ENCODE data around the gene CCNK.

The CCNK gene

GRCh38 chr14:99548255-99548654 lies 67.0 kb downstream of the CCNK start:
- peak overlapping the region; percentile 53 for H3K27ac ChIP-seq (ENCODE audit: low read depth, low read length)
- no peaks in the 10 kb centered on the region for H3K36me3 ChIP-seq (ENCODE audit: control insufficient read depth, insufficient read depth, low read length)
- no peak overlapping the region for H3K9ac ChIP-seq (ENCODE audit: low read length)
- H3K27me3 ChIP-seq (ENCODE audit: control insufficient read depth, insufficient read depth, low read length) = no peaks in the 10 kb centered on the region
- peaks cover 58% of the 10 kb centered on the region for H3K4me1 ChIP-seq (ENCODE audit: control insufficient read depth, insufficient read depth, low read length)
- H3K4me3 ChIP-seq (ENCODE audit: low read length) = no peak overlapping the region

DNA sequence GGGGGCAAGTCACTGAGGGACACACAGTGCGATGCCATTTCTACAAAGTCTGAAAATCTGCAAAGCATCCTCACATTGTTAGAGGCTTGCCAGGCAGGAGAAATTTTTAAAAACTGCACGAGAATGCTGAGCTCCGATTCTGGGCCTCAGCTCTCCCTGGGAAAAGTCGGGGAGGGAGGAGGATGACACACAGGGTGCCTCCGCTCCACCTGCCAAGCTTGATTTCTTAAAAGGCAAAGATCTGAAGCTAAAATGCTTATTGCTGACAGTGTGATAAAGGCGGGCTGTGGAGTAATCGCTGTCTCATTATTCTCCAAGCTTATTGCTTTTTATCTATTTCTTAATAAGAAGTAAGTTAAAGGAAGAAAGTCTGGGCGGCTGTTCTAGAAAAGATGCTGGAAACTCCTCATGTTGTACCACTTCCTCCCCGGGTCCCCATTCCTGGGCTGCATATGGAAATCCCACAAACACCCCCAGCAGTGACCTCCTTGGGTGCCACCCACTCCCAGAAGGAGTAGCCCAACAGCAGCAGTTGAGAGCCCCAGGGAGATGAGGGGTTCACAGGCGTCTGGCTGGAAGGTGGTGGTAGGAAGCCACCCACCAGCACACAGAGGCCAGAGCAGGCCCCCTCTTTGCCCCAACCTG lies 67.8 kb downstream of the CCNK start:
- Histone ChIP-seq H3K36me3 (ENCODE audit: control insufficient read depth, insufficient read depth, low read length) (no peaks in the 10 kb centered on the region), H3K27ac (ENCODE audit: low read depth, low read length) (peak overlapping the region; percentile 61), H3K9ac (ENCODE audit: low read length) (no peak overlapping the region), H3K27me3 (ENCODE audit: control insufficient read depth, insufficient read depth, low read length) (no peaks in the 10 kb centered on the region), H3K4me3 (ENCODE audit: low read length) (no peak overlapping the region), H3K4me1 (ENCODE audit: control insufficient read depth, insufficient read depth, low read length) (peaks cover 63% of the 10 kb centered on the region)

- Histone ChIP-seq H3K36me3 (ENCODE audit: control insufficient read depth, insufficient read depth, low read length) (no peaks in the 10 kb centered on the region), H3K9ac (ENCODE audit: low read length) (no peak overlapping the region), H3K4me3 (ENCODE audit: low read length) (no peak overlapping the region), H3K27me3 (ENCODE audit: control insufficient read depth, insufficient read depth, low read length) (no peaks in the 10 kb centered on the region), H3K27ac (ENCODE audit: low read depth, low read length) (peak overlapping the region; percentile 61), H3K4me1 (ENCODE audit: control insufficient read depth, insufficient read depth, low read length) (peaks cover 66% of the 10 kb centered on the region)
Observed at GRCh38 chr14:99549684-99550083, 68.5 kb downstream of the CCNK start.

DNA sequence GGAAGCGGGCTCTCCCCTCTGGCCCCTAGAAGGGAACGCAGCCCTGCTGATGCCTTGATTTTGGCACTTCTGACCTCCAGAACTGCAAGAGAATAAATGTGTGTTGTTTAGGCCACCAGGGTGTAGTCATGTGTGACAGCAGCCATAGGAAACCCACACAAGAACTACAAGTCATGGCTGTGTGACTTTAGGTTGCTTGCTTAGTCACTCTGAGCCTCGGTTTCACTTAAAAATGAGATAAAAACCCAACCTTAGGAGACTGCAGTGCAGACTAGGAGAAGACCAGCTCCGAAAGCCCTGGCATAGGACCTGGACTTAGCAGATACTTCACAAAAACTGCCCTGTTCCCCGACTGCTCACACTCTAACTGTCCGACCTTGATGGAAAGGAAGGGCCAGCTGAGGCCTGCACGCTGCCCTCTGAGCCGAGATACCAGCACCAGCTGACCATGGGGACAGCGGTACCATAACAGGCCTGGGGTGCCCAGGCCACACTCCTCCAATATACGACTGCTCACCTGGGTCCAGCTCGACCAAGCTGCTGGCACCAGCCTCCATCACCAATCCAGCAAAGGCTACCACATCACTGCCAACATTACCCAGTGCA lies 69.3 kb downstream of the CCNK start:
- no peaks in the 10 kb centered on the region for H3K27me3 ChIP-seq (ENCODE audit: control insufficient read depth, insufficient read depth, low read length)
- no peak overlapping the region for H3K27ac ChIP-seq (ENCODE audit: low read depth, low read length)
- no peaks in the 10 kb centered on the region for H3K36me3 ChIP-seq (ENCODE audit: control insufficient read depth, insufficient read depth, low read length)
- H3K9ac ChIP-seq (ENCODE audit: low read length) = no peak overlapping the region
- peaks cover 67% of the 10 kb centered on the region for H3K4me1 ChIP-seq (ENCODE audit: control insufficient read depth, insufficient read depth, low read length)
- no peak overlapping the region for H3K4me3 ChIP-seq (ENCODE audit: low read length)

DNA sequence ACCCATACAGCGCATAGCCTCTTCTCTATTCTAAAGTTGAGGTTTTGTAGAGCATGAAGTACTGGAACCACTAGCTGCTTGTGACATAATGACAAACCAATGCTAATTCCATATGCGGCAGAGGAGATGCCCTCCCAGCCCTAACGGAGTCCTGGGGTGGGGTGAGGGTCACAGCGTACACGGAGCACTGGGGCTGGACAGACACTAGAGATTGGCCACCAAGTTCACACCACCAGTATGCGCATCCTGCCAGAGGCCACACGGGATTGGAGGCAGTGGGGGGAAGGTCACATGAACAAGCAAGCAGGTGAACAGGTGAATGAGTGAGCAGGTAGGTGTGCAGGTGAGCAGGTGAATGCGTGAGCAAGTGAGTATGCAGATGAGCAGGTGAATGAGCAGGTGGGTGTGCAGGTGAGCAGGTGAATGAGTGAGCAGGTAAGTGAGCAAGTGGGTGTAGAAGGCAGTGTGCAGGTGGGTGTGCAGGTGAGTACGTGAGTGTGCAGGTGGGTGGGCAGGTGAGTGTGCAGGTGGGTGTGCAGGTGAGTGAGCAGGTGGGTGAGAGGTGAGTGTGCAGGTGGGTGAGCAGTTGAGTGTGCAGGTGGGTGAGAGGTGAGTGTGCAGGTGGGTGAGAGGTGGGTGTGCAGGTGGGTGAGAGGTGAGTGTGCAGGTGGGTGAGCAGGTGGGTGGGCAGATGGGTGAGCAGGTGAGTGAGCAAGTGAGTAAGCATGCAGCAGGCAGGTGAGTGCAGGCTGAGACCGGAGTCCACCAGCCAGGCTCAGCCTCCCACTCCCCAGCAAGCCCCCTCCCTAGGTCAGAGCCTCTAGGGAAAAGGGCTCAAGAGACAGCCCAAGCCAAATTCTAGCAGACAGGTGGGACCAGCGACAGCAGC lies 70.1 kb downstream of the CCNK start:
- Histone ChIP-seq H3K36me3 (ENCODE audit: control insufficient read depth, insufficient read depth, low read length) (no peaks in the 10 kb centered on the region), H3K4me1 (ENCODE audit: control insufficient read depth, insufficient read depth, low read length) (peaks cover 59% of the 10 kb centered on the region), H3K27ac (ENCODE audit: low read depth, low read length) (no peak overlapping the region), H3K9ac (ENCODE audit: low read length) (no peak overlapping the region), H3K4me3 (ENCODE audit: low read length) (no peak overlapping the region), H3K27me3 (ENCODE audit: control insufficient read depth, insufficient read depth, low read length) (no peaks in the 10 kb centered on the region)

- Histone ChIP-seq H3K4me1 (ENCODE audit: control insufficient read depth, insufficient read depth, low read length) (peaks cover 52% of the 10 kb centered on the region), H3K4me3 (ENCODE audit: low read length) (no peak overlapping the region), H3K36me3 (ENCODE audit: control insufficient read depth, insufficient read depth, low read length) (no peaks in the 10 kb centered on the region), H3K9ac (ENCODE audit: low read length) (no peak overlapping the region), H3K27ac (ENCODE audit: low read depth, low read length) (no peak overlapping the region), H3K27me3 (ENCODE audit: control insufficient read depth, insufficient read depth, low read length) (no peaks in the 10 kb centered on the region)
Observed at GRCh38 chr14:99552021-99552553, 70.9 kb downstream of the CCNK start.

- no peak overlapping the region for H3K4me3 ChIP-seq (ENCODE audit: low read length)
- peak overlapping the region; percentile 61 for H3K27ac ChIP-seq (ENCODE audit: low read depth, low read length)
- peaks cover 52% of the 10 kb centered on the region for H3K4me1 ChIP-seq (ENCODE audit: control insufficient read depth, insufficient read depth, low read length)
- H3K9ac ChIP-seq (ENCODE audit: low read length) = no peak overlapping the region
- no peaks in the 10 kb centered on the region for H3K27me3 ChIP-seq (ENCODE audit: control insufficient read depth, insufficient read depth, low read length)
- no peaks in the 10 kb centered on the region for H3K36me3 ChIP-seq (ENCODE audit: control insufficient read depth, insufficient read depth, low read length)
Observed at GRCh38 chr14:99552572-99553216, 71.5 kb downstream of the CCNK start.

GRCh38 chr14:99554184-99554583 lies 73.0 kb downstream of the CCNK start:
- peaks cover 38% of the 10 kb centered on the region for H3K4me1 ChIP-seq (ENCODE audit: control insufficient read depth, insufficient read depth, low read length)
- H3K27ac ChIP-seq (ENCODE audit: low read depth, low read length) = peak overlapping the region; percentile 61
- no peaks in the 10 kb centered on the region for H3K27me3 ChIP-seq (ENCODE audit: control insufficient read depth, insufficient read depth, low read length)
- H3K36me3 ChIP-seq (ENCODE audit: control insufficient read depth, insufficient read depth, low read length) = no peaks in the 10 kb centered on the region
- H3K4me3 ChIP-seq (ENCODE audit: low read length) = peak overlapping the region; percentile 5
- H3K9ac ChIP-seq (ENCODE audit: low read length) = no peak overlapping the region

DNA sequence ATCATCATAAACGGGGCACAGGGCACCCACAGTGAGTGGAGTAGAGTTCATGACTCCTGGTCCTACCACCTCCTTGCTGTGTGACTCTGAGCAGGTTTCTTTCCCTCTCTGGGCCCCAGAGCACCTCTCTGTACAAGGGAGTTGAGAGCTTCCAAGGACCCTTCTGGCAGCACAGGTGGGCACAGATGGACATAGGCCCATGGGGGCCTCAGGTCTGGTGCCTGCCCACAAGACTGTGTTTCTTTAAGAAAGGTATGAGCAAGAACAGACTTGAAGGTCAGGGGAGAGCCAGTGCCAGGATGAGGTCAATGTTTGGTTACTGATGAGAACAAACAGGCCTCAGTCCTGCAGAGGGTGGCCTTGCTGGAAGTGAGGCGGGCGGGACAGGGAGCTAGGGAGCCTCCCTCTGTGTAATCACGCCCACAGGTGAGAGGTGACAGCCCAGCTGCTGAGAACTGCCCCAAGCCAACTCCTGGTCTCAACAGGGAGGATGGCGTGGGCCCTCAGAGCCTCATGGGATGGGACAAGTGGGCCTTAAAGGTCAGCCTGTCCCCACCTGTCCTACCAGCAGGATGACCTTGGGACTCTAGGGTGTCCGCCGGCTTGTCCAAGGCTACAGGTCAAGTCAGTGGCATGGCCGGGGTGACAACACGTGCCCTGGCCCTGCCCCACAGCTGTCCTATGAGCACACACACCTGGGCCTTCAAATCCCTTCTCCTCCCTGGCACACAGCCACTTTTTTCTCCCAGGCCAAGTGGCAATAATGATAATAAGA lies 73.7 kb downstream of the CCNK start:
- H3K36me3 ChIP-seq (ENCODE audit: control insufficient read depth, insufficient read depth, low read length) = no peaks in the 10 kb centered on the region
- H3K4me1 ChIP-seq (ENCODE audit: control insufficient read depth, insufficient read depth, low read length) = peaks cover 35% of the 10 kb centered on the region
- no peaks in the 10 kb centered on the region for H3K27me3 ChIP-seq (ENCODE audit: control insufficient read depth, insufficient read depth, low read length)
- peak overlapping the region; percentile 61 for H3K27ac ChIP-seq (ENCODE audit: low read depth, low read length)
- H3K9ac ChIP-seq (ENCODE audit: low read length) = no peak overlapping the region
- peak overlapping the region; percentile 5 for H3K4me3 ChIP-seq (ENCODE audit: low read length)

GRCh38 chr14:99556134-99556791 lies 75.1 kb downstream of the CCNK start:
- Histone ChIP-seq H3K4me1 (ENCODE audit: control insufficient read depth, insufficient read depth, low read length) (peaks cover 42% of the 10 kb centered on the region), H3K4me3 (ENCODE audit: low read length) (no peak overlapping the region), H3K9ac (ENCODE audit: low read length) (no peak overlapping the region), H3K27me3 (ENCODE audit: control insufficient read depth, insufficient read depth, low read length) (no peaks in the 10 kb centered on the region), H3K27ac (ENCODE audit: low read depth, low read length) (no peak overlapping the region), H3K36me3 (ENCODE audit: control insufficient read depth, insufficient read depth, low read length) (no peaks in the 10 kb centered on the region)

- no peaks in the 10 kb centered on the region for H3K27me3 ChIP-seq (ENCODE audit: control insufficient read depth, insufficient read depth, low read length)
- no peak overlapping the region for H3K4me3 ChIP-seq (ENCODE audit: low read length)
- no peaks in the 10 kb centered on the region for H3K36me3 ChIP-seq (ENCODE audit: control insufficient read depth, insufficient read depth, low read length)
- H3K9ac ChIP-seq (ENCODE audit: low read length) = no peak overlapping the region
- peak overlapping the region; percentile 81 for H3K27ac ChIP-seq (ENCODE audit: low read depth, low read length)
- peaks cover 52% of the 10 kb centered on the region for H3K4me1 ChIP-seq (ENCODE audit: control insufficient read depth, insufficient read depth, low read length)
Observed at GRCh38 chr14:99559286-99559990, 78.2 kb downstream of the CCNK start.

All from rectal smooth muscle tissue (tissue), 1 donor.